Ovary (tissue), 3 donors: ENCODE results near the gene NLRC5.

Experiments
- EP300 ChIP-seq: sonication (generic); formaldehyde crosslinking; IDR thresholded peaks from one replicate; pipeline ENCODE4 v1.6.1; 2017; ENCODE audit warnings: antibody characterized with exemption
- POLR2A ChIP-seq: fragments of 450-650 bp; IDR thresholded peaks from one replicate; pipeline ENCODE4 v1.6.1; 2017; ENCODE audit warnings: antibody characterized with exemption, mild to moderate bottlenecking, moderate library complexity
- TF ChIP-seq, protein P1 (sequence below), 3 donors: fragments of 450-650 bp in 2 of 3; fragments of 200-600 bp in 1 of 3; IDR thresholded peaks; one replicate each; pipeline versions ENCODE4 v1.5.1 to v1.8.0; 2016 to 2022; ENCODE audit warnings: antibody characterized with exemption in 3 of 3, mild to moderate bottlenecking in 1 of 3
- donor health status: DM: no; HTN: no; CAD: no.

- TF ChIP-seq, protein P1, sequence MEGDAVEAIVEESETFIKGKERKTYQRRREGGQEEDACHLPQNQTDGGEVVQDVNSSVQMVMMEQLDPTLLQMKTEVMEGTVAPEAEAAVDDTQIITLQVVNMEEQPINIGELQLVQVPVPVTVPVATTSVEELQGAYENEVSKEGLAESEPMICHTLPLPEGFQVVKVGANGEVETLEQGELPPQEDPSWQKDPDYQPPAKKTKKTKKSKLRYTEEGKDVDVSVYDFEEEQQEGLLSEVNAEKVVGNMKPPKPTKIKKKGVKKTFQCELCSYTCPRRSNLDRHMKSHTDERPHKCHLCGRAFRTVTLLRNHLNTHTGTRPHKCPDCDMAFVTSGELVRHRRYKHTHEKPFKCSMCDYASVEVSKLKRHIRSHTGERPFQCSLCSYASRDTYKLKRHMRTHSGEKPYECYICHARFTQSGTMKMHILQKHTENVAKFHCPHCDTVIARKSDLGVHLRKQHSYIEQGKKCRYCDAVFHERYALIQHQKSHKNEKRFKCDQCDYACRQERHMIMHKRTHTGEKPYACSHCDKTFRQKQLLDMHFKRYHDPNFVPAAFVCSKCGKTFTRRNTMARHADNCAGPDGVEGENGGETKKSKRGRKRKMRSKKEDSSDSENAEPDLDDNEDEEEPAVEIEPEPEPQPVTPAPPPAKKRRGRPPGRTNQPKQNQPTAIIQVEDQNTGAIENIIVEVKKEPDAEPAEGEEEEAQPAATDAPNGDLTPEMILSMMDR (IDR thresholded peaks at IDR 0.05): no peak
- TF ChIP-seq EP300 (no peak), POLR2A (no peak)
Measured at GRCh38 chr16:56946767-56947603, 42.4 kb upstream of the NLRC5 start.
